Measurements from ENCODE around the gene KIF20A.
"Not testable (repeated sequence)": the region's sequence is repeated elsewhere in the genome, so short reads cannot be mapped to it uniquely, and the experiment has no call there.

The KIF20A gene

GRCh38 chr5:138182808-138183207 is 3.9 kb downstream of the KIF20A start:
- H3K4me3 ChIP-seq (ENCODE audit: low read length), result no peak overlapping the region
- TF ChIP-seq, protein P1, sequence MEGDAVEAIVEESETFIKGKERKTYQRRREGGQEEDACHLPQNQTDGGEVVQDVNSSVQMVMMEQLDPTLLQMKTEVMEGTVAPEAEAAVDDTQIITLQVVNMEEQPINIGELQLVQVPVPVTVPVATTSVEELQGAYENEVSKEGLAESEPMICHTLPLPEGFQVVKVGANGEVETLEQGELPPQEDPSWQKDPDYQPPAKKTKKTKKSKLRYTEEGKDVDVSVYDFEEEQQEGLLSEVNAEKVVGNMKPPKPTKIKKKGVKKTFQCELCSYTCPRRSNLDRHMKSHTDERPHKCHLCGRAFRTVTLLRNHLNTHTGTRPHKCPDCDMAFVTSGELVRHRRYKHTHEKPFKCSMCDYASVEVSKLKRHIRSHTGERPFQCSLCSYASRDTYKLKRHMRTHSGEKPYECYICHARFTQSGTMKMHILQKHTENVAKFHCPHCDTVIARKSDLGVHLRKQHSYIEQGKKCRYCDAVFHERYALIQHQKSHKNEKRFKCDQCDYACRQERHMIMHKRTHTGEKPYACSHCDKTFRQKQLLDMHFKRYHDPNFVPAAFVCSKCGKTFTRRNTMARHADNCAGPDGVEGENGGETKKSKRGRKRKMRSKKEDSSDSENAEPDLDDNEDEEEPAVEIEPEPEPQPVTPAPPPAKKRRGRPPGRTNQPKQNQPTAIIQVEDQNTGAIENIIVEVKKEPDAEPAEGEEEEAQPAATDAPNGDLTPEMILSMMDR (conservative IDR thresholded peaks at IDR 0.05; ENCODE audit: low read length), result no peak
- DNase-seq (ENCODE audit: low read depth), result no peak

DNA sequence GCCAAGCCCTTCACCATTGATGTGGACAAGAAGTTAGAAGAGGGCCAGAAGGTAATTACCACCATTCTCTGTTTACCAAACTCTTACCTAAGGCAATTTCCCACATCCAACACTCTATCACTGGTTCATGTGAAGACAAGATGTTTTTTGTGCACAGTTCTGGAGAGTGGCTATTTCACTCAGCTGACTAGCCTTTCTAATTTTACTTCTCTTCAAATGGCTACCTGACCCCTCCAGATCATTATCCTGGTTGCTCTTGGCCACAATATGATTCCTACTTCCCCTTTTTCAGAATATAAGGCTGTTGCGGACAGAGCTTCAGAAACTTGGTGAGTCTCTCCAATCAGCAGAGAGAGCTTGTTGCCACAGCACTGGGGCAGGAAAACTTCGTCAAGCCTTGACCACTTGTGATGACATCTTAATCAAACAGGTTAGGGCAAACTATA is 7.1 kb downstream of the KIF20A start:
- no peak for DNase-seq (ENCODE audit: low read depth)
- TF ChIP-seq, protein P1 (conservative IDR thresholded peaks at IDR 0.05; ENCODE audit: low read length), result no peak
- no peak overlapping the region for H3K4me3 ChIP-seq (ENCODE audit: low read length)

GRCh38 chr5:138188626-138189025 is 9.7 kb downstream of the KIF20A start:
- no peak for DNase-seq (ENCODE audit: low read depth)
- TF ChIP-seq, protein P1 (conservative IDR thresholded peaks at IDR 0.05; ENCODE audit: low read length), result no peak
- H3K4me3 ChIP-seq (ENCODE audit: low read length), result no peak overlapping the region

DNA sequence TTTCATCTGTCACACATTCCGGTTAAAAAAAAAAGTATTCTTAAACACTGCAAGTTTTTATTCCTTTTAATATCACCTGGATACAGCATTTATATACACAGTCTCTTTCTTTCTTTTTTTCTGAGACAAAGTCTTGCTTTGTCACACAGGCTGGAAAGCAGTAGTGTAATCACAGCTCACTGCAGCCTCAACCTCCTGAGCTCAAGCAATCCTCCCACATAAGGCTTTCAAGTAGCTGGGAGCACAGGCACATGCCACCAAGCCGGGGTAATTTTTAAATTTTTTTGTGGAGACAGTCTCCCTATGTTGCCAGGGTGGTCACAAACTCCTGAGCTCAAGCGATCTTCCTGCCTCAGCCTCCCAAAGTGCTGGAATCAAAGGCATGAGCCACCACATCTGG is 13.9 kb downstream of the KIF20A start:
- TF ChIP-seq, protein P1 (conservative IDR thresholded peaks at IDR 0.05; ENCODE audit: low read length), result no peak
- DNase-seq (ENCODE audit: low read depth), result no peak
- no peak overlapping the region for H3K4me3 ChIP-seq (ENCODE audit: low read length)

DNA sequence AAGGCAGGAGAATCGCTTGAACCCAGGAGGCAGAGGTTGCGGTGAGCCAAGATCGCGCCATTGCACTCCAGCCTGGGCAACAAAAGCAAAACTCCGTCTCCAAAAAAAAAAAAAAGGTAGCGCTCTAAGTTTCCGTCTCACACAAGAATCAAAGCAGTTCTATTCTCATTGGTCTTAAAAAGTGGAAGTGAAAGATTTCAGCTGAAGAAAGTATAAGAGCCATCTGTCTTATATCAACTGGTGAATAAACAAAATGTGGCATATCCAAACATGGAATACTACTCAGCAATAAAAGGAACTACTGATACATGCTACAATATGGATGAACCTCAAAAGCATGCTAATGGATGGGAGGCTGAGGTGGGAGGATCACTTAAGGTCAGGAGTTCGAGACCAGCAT is 14.9 kb downstream of the KIF20A start:
- H3K4me3 ChIP-seq (ENCODE audit: low read length); DNase-seq (ENCODE audit: low read depth): not testable (repeated sequence)

DNA sequence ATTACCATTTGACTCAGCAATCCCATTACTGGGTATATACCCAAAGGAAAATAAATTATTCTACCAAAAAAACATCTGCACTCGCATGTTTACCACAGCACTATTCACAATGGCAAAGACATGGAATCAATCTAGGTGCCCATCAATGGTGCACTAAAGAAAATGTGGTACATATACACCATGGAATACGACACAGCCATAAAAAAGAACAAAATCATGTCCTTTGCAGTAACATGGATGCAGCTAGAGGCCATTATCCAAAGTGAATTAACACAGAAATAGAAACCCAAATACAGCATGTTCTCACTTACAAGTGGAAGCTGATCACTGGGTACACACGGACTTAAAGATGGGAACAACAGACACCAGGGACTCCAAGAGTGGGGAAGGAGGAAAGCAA is 32.1 kb downstream of the KIF20A start:
- no peak for DNase-seq (ENCODE audit: low read depth)
- H3K4me3 ChIP-seq (ENCODE audit: low read length), result no peak overlapping the region
- TF ChIP-seq, protein P1 (conservative IDR thresholded peaks at IDR 0.05; ENCODE audit: low read length), result no peak

- TF ChIP-seq, protein P1 (conservative IDR thresholded peaks at IDR 0.05; ENCODE audit: low read length), result no peak
- peak; percentile 4 for DNase-seq (ENCODE audit: low read depth)
- peak overlapping the region; percentile 81 for H3K4me3 ChIP-seq (ENCODE audit: low read length)
These were observed 33.9 kb downstream of the KIF20A start for GRCh38 chr5:138212828-138213160.
